Measurements from ENCODE around the gene DLEC1. TPM values are rescaled to one million over a fixed set of nuclear protein-coding genes. Genes with fewer than 3 reads are reported as not detected.

DLEC1 gene
- total RNA-seq, 2 donors from 2014 or later = 3.9 to 6.0 TPM

- no peaks in the 10 kb centered on the region for H3K4me1 ChIP-seq (ENCODE audit: control insufficient read depth, insufficient read depth, low read length)
- TF ChIP-seq, protein P1, sequence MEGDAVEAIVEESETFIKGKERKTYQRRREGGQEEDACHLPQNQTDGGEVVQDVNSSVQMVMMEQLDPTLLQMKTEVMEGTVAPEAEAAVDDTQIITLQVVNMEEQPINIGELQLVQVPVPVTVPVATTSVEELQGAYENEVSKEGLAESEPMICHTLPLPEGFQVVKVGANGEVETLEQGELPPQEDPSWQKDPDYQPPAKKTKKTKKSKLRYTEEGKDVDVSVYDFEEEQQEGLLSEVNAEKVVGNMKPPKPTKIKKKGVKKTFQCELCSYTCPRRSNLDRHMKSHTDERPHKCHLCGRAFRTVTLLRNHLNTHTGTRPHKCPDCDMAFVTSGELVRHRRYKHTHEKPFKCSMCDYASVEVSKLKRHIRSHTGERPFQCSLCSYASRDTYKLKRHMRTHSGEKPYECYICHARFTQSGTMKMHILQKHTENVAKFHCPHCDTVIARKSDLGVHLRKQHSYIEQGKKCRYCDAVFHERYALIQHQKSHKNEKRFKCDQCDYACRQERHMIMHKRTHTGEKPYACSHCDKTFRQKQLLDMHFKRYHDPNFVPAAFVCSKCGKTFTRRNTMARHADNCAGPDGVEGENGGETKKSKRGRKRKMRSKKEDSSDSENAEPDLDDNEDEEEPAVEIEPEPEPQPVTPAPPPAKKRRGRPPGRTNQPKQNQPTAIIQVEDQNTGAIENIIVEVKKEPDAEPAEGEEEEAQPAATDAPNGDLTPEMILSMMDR (conservative IDR thresholded peaks at IDR 0.05) = no peak
- peaks cover 5% of the 10 kb centered on the region for H3K27me3 ChIP-seq (ENCODE audit: control insufficient read depth, insufficient read depth, low read length, poor library complexity, severe bottlenecking)
- Mint-ChIP-seq H3K4me1 (no peaks in the 10 kb centered on the region), H3K9me3 (peaks cover 6% of the 10 kb centered on the region), H3K4me3 (no peak overlapping the region), H3K36me3 (ENCODE audit: low read depth) (no peaks in the 10 kb centered on the region), H3K27ac (no peak overlapping the region), H3K27me3 (ENCODE audit: insufficient read depth) (peaks cover 14% of the 10 kb centered on the region)
- H3K27ac ChIP-seq (ENCODE audit: low read depth, low read length) = no peak overlapping the region
- no peaks in the 10 kb centered on the region for H3K9me3 ChIP-seq (ENCODE audit: control insufficient read depth, low read length)
- DNase-seq = no peak
- H3K9ac ChIP-seq (ENCODE audit: extremely low read depth, low read length, poor library complexity, severe bottlenecking) = no peak overlapping the region
- H3K4me3 ChIP-seq (ENCODE audit: low read length) = no peak overlapping the region
- no peaks in the 10 kb centered on the region for H3K36me3 ChIP-seq (ENCODE audit: control insufficient read depth, insufficient read depth, low read length)
- 91% methylated on average over 2 of the region's 4 CpGs; no CpG with 5 or more reads in 1 of the 2 experiments for WGBS, 2 experiments (ENCODE audit: insufficient coverage in 1 of 2, insufficient read length in 1 of 2)
Measured at GRCh38 chr3:38046027-38046426, 7.0 kb downstream of the DLEC1 start.

GRCh38 chr3:38046821-38047220, 7.8 kb downstream of the DLEC1 start:
- Histone ChIP-seq H3K4me3 (ENCODE audit: low read length) (no peak overlapping the region), H3K9ac (ENCODE audit: extremely low read depth, low read length, poor library complexity, severe bottlenecking) (no peak overlapping the region), H3K36me3 (ENCODE audit: control insufficient read depth, insufficient read depth, low read length) (no peaks in the 10 kb centered on the region), H3K4me1 (ENCODE audit: control insufficient read depth, insufficient read depth, low read length) (no peaks in the 10 kb centered on the region), H3K27me3 (ENCODE audit: control insufficient read depth, insufficient read depth, low read length, poor library complexity, severe bottlenecking) (peaks cover 5% of the 10 kb centered on the region), H3K9me3 (ENCODE audit: control insufficient read depth, low read length) (no peaks in the 10 kb centered on the region), H3K27ac (ENCODE audit: low read depth, low read length) (no peak overlapping the region)
- Mint-ChIP-seq H3K4me1 (no peaks in the 10 kb centered on the region), H3K9me3 (peaks cover 12% of the 10 kb centered on the region), H3K4me3 (no peak overlapping the region), H3K36me3 (ENCODE audit: low read depth) (peaks cover 3% of the 10 kb centered on the region), H3K27me3 (ENCODE audit: insufficient read depth) (peaks cover 11% of the 10 kb centered on the region), H3K27ac (no peak overlapping the region)
- TF ChIP-seq, protein P1 (conservative IDR thresholded peaks at IDR 0.05) = no peak
- DNase-seq = no peak
- WGBS, 2 experiments (ENCODE audit: insufficient coverage in 1 of 2, insufficient read length in 1 of 2) = 82 to 100% methylated on average over 1 of the region's 2 CpGs

GRCh38 chr3:38047896-38048295, 8.9 kb downstream of the DLEC1 start:
- Histone ChIP-seq H3K9ac (ENCODE audit: extremely low read depth, low read length, poor library complexity, severe bottlenecking) (no peak overlapping the region), H3K36me3 (ENCODE audit: control insufficient read depth, insufficient read depth, low read length) (no peaks in the 10 kb centered on the region), H3K4me1 (ENCODE audit: control insufficient read depth, insufficient read depth, low read length) (no peaks in the 10 kb centered on the region), H3K9me3 (ENCODE audit: control insufficient read depth, low read length) (no peaks in the 10 kb centered on the region), H3K27me3 (ENCODE audit: control insufficient read depth, insufficient read depth, low read length, poor library complexity, severe bottlenecking) (peaks cover 3% of the 10 kb centered on the region), H3K4me3 (ENCODE audit: low read length) (no peak overlapping the region), H3K27ac (ENCODE audit: low read depth, low read length) (no peak overlapping the region)
- Mint-ChIP-seq H3K27me3 (ENCODE audit: insufficient read depth) (peaks cover 10% of the 10 kb centered on the region), H3K27ac (no peak overlapping the region), H3K36me3 (ENCODE audit: low read depth) (peaks cover 8% of the 10 kb centered on the region), H3K4me1 (no peaks in the 10 kb centered on the region), H3K4me3 (no peak overlapping the region), H3K9me3 (peaks cover 23% of the 10 kb centered on the region)
- WGBS, 2 experiments (ENCODE audit: insufficient coverage in 1 of 2, insufficient read length in 1 of 2) = 81 to 89% methylated on average over 2 of the region's 2 CpGs
- no peak for DNase-seq
- TF ChIP-seq, protein P1 (conservative IDR thresholded peaks at IDR 0.05) = no peak

Data from endodermal cell (in vitro differentiated cells).